Measurements from ENCODE around the gene FSIP2.

The FSIP2 gene

GRCh38 chr2:185785156-185785555, 46.6 kb downstream of the FSIP2 start:
- Histone ChIP-seq H4K20me1 (ENCODE audit: insufficient read depth, low read length) (no peaks in the 10 kb centered on the region), H3K27ac (ENCODE audit: low read length) (no peak overlapping the region), H3K4me1 (ENCODE audit: low read length) (peaks cover 14% of the 10 kb centered on the region), H3K4me3 (ENCODE audit: low read length) (no peak overlapping the region), H3K27me3 (replicated peaks; ENCODE audit: insufficient read depth, low read length) (no peaks in the 10 kb centered on the region), H3K9ac (ENCODE audit: low read length) (no peak overlapping the region), H3K9me3 (replicated peaks; ENCODE audit: insufficient read depth, low read length) (no peaks in the 10 kb centered on the region), H3K79me2 (ENCODE audit: low read length) (no peaks in the 10 kb centered on the region), H3K9me2 (replicated peaks; ENCODE audit: insufficient read depth, low read length) (no peaks in the 10 kb centered on the region), H2AFZ (ENCODE audit: low read length) (no peak overlapping the region), H3F3A (ENCODE audit: insufficient read depth, low read length) (peaks cover 5% of the 10 kb centered on the region), H3K36me3 (replicated peaks; ENCODE audit: insufficient read depth, low read length) (no peaks in the 10 kb centered on the region), H3K4me2 (ENCODE audit: low read depth, low read length) (no peak overlapping the region)
- no peak for DNase-seq
- TF ChIP-seq EZH2phosphoT487 (IDR thresholded peaks at IDR 0.05; ENCODE audit: low read length) (no peak), CTCF (IDR thresholded peaks at IDR 0.05; ENCODE audit: low read length) (no peak), EZH2 (optimal IDR thresholded peaks at IDR 0.05; ENCODE audit: low read depth, low read length) (no peak)

DNA sequence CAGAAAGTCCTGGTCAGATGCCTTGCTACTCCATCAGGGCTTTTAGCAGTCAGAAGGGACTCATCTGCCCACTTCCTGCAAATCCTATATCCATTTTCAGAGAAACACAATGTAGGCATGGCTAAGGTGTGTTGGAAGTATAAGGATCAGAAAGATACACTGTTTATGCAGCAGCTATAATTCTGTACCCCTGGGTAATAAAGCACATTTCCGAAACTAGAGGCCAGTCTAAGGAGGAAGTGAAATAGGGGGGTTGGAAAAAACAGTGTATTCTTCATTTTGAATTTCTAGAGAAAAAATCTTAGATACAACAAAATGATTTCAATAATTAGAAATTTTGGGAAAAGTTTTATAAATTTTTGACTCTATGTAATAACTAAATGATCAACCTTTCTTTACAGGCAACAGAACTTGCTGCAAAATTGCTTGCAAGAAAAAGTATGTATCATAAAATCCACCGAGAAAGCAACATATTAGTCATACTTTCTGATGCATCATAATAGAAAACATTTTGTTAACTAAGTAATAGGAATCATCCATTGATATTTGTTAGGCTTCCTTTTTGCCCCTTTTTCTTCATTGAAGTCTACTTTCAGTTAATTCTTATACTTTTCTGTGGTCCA, 47.4 kb downstream of the FSIP2 start:
- Histone ChIP-seq H3K27ac (ENCODE audit: low read length) (no peak overlapping the region), H3K27me3 (replicated peaks; ENCODE audit: insufficient read depth, low read length) (no peaks in the 10 kb centered on the region), H3K4me2 (ENCODE audit: low read depth, low read length) (no peak overlapping the region), H3F3A (ENCODE audit: insufficient read depth, low read length) (peaks cover 9% of the 10 kb centered on the region), H4K20me1 (ENCODE audit: insufficient read depth, low read length) (no peaks in the 10 kb centered on the region), H3K79me2 (ENCODE audit: low read length) (no peaks in the 10 kb centered on the region), H2AFZ (ENCODE audit: low read length) (no peak overlapping the region), H3K9me3 (replicated peaks; ENCODE audit: insufficient read depth, low read length) (no peaks in the 10 kb centered on the region), H3K9ac (ENCODE audit: low read length) (no peak overlapping the region), H3K4me1 (ENCODE audit: low read length) (peaks cover 21% of the 10 kb centered on the region), H3K36me3 (replicated peaks; ENCODE audit: insufficient read depth, low read length) (no peaks in the 10 kb centered on the region), H3K9me2 (replicated peaks; ENCODE audit: insufficient read depth, low read length) (no peaks in the 10 kb centered on the region), H3K4me3 (ENCODE audit: low read length) (no peak overlapping the region)
- TF ChIP-seq EZH2phosphoT487 (IDR thresholded peaks at IDR 0.05; ENCODE audit: low read length) (no peak), EZH2 (optimal IDR thresholded peaks at IDR 0.05; ENCODE audit: low read depth, low read length) (no peak), CTCF (IDR thresholded peaks at IDR 0.05; ENCODE audit: low read length) (no peak)
- DNase-seq: no peak

- Histone ChIP-seq H2AFZ (ENCODE audit: low read length) (no peak overlapping the region), H3K9ac (ENCODE audit: low read length) (no peak overlapping the region)
These were observed 48.9 kb downstream of the FSIP2 start for GRCh38 chr2:185787227-185788145.

More at GRCh38 chr2:185787227-185788145, 48.9 kb downstream of the FSIP2 start:
- peaks cover 26% of the 10 kb centered on the region for H3K4me1 ChIP-seq (ENCODE audit: low read length)
- H3K4me2 ChIP-seq (ENCODE audit: low read depth, low read length): no peak overlapping the region
- peaks cover 9% of the 10 kb centered on the region for H3F3A ChIP-seq (ENCODE audit: insufficient read depth, low read length)
- no peak for DNase-seq
- H3K9me3 ChIP-seq (replicated peaks; ENCODE audit: insufficient read depth, low read length): no peaks in the 10 kb centered on the region
- H3K9me2 ChIP-seq (replicated peaks; ENCODE audit: insufficient read depth, low read length): no peaks in the 10 kb centered on the region
- no peak overlapping the region for H3K4me3 ChIP-seq (ENCODE audit: low read length)
- TF ChIP-seq EZH2phosphoT487 (IDR thresholded peaks at IDR 0.05; ENCODE audit: low read length) (no peak), CTCF (IDR thresholded peaks at IDR 0.05; ENCODE audit: low read length) (no peak), EZH2 (optimal IDR thresholded peaks at IDR 0.05; ENCODE audit: low read depth, low read length) (no peak)
- H3K36me3 ChIP-seq (replicated peaks; ENCODE audit: insufficient read depth, low read length): no peaks in the 10 kb centered on the region
- no peaks in the 10 kb centered on the region for H4K20me1 ChIP-seq (ENCODE audit: insufficient read depth, low read length)
- H3K27ac ChIP-seq (ENCODE audit: low read length): no peak overlapping the region
- H3K79me2 ChIP-seq (ENCODE audit: low read length): no peaks in the 10 kb centered on the region
- H3K27me3 ChIP-seq (replicated peaks; ENCODE audit: insufficient read depth, low read length): no peaks in the 10 kb centered on the region
